LHCN-M2 (cell line): ENCODE measurements around the gene MSANTD4. TPM values are rescaled to one million over a fixed set of nuclear protein-coding genes. Genes with fewer than 3 reads are reported as not detected.
"Not testable (repeated sequence)": the region's sequence is repeated elsewhere in the genome, so short reads cannot be mapped to it uniquely, and the experiment has no call there.

Experiments
- DNase-seq: peaks from one replicate; pipeline ENCODE4 v3.0.0-alpha.2; 2012; ENCODE audit warnings: low read depth
- total RNA-seq: library from RNA; depleted of rRNA; stranded (reverse); fragments of >200 nt; gene quantifications from 2 replicates; pipeline ENCODE4 v1.2.3, GENCODE V29; 2014; rRNA removed

MSANTD4 gene
- total RNA-seq, 1 experiment from 2014 or later, result 31.3 TPM

DNA sequence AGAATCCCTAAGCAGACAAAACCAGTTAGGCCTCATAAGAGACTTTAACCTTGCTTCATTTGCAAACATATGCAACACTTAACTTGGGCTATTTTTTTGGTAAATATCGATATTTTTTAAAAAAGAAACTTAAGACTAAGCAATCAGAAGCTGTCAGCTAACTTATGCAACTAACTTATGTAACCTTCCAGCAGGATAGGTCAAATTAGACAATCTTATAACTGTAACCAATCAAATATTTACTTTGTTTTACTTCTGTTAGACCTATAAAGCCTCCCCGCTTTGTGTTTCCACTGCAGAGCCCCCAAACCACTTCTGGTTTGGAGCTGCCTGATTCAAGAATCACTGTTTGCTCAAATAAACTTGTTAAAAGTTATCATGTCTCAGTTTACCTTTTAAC, 8.0 kb downstream of the MSANTD4 start:
- no peak for DNase-seq

DNA sequence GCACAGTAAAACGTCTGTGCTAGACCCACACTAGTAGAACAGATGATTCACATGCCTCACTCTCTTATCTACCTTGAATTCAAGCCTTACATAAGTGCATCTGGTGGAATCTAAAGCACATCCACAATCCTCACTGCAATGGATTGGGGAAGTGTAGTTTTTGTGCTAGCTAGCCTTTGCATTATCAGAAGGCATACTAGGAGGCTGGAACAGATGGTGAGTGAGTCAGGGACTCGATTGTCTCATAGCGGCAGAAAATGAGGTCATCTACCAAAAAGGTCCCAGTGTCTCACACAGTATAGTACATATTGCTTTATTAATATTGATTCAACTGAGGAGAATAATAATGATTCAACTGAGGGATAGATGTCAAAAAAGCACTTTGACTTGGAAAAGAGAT, 9.3 kb downstream of the MSANTD4 start:
- peak; percentile 85 for DNase-seq

DNA sequence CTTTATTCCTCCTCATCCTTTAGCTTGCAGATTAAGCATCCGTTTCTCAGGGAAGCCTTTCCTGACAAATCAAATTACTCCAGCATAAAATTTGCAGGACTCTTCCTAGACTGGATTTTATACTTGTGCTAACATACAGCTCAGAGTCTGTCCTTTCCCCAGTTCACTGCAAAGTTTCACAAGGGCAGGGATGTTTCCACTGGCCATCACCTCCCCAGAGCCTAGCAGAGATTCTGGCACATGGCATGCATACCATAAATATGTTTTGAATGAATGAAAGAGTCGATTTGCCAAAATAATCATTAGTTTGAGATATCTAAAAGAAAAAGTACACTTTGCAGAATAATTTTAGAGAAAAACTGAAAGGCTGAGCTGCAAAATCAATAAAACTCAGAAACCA, 10.6 kb downstream of the MSANTD4 start:
- DNase-seq, result no peak

DNA sequence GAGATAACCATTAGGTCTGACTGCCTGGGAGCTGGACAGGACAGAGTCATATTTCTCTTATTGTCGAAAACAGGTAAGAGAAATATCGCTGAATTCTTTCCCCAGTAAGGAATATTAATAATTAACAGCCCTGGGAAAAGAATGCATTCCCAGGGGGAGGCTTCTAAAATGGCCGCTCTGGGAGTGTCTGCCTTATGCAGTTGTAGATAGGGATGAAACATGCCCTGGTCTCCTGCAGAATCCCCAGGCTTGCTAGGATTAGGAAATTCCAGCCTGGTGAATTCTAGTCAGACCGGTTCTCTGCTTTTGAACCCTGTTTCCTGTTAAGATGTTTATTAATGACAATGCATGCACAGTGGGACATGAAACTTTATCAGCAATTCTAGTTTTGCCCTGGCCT, 18.9 kb downstream of the MSANTD4 start:
- DNase-seq, result not testable (repeated sequence)

DNA sequence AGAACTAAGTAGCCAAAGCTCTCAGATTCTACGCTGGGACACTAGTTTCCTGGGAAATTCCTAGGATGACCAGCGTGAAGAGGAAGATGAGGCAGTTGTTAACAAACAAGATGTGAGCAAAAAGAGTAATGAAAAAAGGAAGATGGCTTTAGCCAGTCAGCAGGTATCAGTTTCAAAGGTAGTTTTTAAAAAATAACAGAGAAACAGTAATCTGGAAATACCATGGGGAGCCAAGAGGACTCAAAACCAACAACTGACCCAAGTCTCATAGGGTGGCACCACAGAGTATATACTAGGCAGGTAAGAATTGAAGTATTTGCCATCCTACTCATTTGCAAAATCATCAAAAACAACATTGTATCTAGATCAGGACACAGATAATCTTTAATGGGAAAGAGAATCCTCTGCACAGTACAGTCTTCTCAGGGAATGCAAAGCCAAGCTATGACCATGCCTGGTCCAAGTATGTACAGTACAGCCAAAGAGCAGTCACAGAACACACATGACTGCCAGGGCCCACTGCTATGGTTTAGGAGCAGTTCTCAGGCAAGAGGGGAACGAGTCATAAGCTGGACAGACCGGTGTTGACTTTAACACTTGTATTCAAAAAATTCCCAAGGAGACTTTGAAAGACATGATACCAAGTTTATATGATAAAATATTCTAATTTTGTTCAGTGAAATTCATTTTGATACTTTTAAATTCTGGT, 20.6 kb downstream of the MSANTD4 start:
- peak; percentile 19 for DNase-seq

DNA sequence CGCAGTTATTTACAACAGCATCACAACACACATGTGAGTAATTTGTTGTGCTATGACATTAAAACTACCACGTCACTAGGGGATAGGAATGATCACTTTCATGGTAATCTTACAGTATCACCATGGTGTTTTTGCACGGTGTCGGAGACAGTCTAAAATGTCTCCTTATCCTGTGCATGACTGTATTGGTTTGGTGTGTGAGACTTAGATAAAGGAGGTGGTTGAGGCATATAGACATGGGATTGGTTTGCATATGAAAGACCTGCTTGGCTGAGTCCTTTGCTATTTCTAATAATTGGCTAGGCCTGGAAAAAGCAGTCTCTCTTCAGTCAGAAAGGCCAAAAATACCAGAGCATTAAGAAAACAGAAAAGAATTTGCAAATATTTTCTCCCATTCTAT, 30.2 kb downstream of the MSANTD4 start:
- no peak for DNase-seq

DNA sequence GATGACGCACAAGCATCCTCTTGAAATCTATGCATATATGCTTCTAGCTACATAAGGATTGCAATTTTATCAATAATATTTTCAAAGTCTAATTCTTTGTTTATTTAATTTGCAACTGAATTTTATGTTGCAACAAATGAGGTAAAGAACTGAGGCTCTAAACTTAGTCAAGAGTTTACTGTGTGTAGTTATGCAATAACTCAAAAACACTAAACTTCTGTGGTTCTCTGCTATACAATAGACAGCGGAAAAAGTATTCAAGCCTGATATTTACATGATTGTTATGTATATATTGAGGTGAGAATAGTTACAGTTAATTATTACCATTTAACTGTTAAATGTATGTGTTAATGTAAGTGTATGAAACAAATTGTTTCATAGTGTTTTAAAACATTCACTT, 32.9 kb downstream of the MSANTD4 start:
- no peak for DNase-seq

DNA sequence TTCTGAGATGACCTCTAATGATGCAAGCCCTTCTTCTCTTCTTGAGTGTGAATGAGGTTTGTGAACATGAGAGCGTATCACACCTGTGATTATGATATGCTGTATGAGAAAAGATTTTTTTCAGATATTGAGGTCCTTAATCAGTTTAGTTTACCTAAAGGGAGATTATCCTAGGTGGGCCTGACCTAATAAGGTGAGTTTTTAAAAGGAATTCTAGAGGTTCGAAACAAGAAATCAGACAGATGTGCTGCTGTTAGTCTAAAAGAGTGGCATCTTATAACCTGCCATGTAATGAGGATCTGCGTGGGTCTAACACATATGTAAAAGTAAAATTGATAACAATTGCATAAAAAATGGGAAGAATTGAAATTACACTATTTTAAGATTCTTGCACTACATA, 33.8 kb downstream of the MSANTD4 start:
- DNase-seq, result no peak

DNA sequence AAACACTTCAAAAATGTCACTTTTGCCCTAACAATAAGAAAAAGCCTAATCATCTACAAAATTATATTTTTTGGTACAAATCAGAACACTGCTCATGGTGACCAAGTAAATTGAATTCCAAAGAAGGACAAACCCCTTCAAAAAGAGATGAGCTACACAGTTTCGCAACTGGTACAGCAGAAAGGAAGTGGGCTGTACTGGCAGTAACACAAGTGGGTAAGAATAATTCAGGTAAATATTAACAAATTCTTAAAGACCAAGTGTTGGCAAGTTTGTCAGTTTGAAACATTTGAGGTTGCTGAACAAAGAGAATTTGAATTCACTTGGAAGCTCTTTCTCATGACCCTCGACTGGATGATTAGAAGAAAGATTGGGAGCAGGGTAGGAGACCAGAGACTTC, 35.5 kb downstream of the MSANTD4 start:
- DNase-seq, result no peak

DNA sequence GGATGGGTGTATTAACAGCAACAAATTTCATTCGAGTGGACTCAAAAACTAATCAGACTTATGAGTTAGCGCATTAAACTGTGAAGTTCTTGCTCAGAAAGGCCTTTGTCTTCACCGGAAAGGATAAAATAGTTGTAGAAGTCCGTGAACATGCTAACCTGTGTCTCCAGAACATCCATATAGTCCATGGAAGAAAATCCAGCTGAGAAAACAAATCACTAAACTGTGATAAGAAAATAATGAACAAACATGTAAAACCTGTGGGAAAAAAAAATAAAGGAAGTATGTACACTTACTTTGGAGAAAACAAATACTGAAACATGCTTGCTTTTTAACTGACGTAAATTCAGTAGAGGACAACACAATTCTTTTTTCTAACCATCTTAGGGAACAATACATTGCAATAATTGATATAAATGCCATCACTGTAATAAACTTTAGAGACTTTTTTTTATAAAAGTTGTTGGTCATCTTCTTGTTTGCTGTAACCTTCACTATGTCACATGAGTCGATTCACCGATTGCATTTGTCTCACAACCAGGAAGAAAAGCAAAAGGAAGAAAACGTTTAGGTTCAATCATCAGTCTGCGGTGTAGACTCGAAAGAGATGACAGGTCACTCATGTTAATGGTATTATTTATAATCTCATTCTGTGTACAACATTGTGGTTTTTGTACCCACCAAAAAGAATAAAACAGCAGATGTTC, 41.9 kb downstream of the MSANTD4 start:
- DNase-seq, result peak; percentile 2

DNA sequence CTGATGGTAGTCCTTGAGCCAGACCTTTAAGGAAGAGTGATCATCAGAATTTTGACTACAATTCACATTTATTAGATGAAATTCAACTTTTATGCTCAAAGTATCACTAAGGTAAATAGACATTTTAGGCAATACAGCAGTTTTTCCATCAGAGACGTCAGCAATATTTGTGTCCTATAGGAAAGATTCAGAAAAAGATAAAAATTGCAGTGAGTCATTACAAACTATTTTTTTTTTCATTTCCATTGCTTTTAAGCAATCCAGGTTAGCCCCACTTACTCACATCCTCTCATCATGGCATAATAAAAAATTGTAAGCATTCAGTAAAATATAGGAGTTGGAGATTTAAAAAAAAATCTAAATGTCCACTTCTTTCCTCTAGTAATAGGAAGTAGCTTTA, 46.9 kb downstream of the MSANTD4 start:
- DNase-seq, result peak; percentile 8

DNA sequence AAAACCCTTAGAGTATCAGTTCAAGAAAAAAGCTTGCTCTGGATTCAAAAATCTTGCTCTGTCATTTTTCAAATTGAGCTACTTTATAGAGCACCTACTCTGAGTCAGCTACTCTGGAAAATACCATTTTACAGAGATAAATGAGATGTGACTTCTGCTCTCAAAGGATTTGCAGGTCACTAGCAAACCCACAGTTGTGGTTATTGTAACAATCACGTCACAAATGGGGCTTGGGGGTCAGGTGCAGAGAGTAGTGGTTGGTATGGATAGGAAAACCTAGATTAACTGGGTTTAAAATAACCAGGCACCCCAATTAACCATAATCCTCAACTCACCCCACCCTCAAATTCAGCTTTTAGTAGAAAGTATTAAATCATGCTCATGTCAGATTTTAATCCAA, 52.3 kb downstream of the MSANTD4 start:
- DNase-seq, result no peak

DNA sequence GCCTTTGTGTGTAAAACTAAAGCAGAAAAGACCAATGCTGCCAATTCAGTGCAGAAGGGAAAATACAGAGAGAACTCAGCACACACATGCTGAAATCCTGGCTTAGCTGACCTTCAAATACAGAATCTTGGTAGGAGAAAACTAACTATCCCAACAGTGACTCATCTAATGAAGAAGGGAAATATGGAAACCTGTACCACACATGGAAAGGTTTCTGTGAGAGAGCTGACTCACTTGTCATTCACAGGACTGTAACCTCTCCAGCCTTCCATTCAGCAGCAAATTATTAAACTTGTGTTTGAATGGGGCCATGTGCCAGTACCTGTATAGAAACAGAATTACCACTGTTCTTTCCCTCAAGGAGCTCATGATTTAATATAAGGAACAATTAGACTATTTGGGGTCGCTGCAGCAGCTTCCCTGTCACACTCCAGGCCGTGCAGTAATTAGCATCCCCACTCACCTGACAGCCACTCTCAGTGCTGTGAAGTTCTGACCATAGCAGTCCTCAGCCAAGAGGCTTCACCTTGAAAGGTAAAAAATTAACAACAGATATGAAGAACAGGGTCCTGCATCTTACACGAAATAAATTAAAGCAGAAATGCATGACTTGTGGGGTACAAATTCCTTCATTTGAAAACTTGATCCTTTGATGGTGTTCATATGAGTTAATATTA, 53.9 kb downstream of the MSANTD4 start:
- DNase-seq, result peak; percentile 59

DNA sequence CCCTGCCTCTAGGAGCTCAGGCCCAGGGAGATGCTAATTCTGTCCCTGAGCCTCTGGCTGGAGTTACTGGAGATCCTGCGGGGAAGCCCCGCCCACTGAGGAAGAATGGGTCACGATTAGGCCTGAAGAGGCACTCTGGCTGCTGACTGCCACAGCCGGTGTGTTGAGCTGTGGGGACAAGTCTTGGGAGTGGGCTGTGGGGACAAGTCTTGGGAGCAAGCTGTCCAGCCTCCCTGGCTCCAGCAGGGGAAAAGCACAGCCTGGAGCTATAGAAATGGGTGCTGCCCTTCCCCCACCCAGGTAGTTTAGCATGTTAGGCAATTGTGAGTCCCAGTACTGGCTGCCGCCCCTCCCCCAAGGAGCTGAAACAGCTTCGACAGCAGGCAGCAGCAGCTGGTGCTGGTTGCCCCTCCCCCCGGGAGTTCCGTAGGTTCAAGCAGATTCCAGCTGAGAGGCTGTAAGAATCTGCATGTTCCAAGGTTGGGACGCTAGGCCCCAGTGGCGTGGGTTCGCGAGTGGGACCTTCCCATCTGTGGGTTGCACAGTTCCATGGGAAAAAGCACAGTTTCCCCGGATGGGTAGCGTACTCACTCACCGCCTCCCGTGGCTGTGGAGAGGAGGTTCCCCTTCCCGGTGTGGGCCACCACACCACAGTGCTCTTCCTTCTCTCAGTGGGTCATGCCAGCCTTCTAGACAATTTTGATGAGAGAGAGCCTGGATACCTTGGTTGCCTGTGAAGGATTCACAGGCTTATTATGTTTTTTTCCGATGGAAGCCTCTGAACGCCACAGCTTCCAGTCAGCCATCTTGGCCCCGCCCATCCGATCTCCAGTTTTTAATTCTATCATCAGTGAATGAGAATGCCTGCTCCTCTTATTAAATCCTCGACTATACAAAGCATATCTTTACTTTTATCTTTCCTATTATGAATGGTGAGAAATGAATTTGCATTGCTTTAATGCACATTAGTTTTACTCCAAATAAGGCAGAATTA, 61.5 kb downstream of the MSANTD4 start:
- DNase-seq, result no peak

Other genes starting within 250 kb of the MSANTD4 start
- gene KBTBD3, start 55.1 kb upstream of the MSANTD4 start, total RNA-seq, result 0.77 and 2.4 TPM in 2 replicates
- gene AASDHPPT, start 55.4 kb upstream of the MSANTD4 start, total RNA-seq, result 64.5 and 74.6 TPM in 2 replicates